Chondrocyte (in vitro differentiated cells): ENCODE data around the gene RRAS2. TPM values are rescaled to one million over a fixed set of nuclear protein-coding genes. Genes with fewer than 3 reads are reported as not detected.

Experiments used
- DNase-seq: peaks from one replicate; pipeline ENCODE4 v3.0.0; 2021; ENCODE audit warnings: mixed read lengths, low spot score
- H3K27ac Mint-ChIP-seq: one replicate; pipeline ENCODE4 v1.8.0; 2021; ENCODE audit warnings: mild to moderate bottlenecking, moderate library complexity, mixed read lengths; ENCODE audit not compliant: unreplicated experiment
- H3K27me3 Mint-ChIP-seq: 2 replicates; pipeline ENCODE4 v1.8.0; 2021; ENCODE audit warnings: low read depth, mixed read lengths
- H3K36me3 Mint-ChIP-seq: 2 replicates; pipeline ENCODE4 v1.8.0; 2021; ENCODE audit warnings: low read depth, mixed read lengths
- H3K4me1 Mint-ChIP-seq: 2 replicates; pipeline ENCODE4 v1.8.0; 2021; ENCODE audit warnings: low read depth, mild to moderate bottlenecking, mixed read lengths
- H3K4me3 Mint-ChIP-seq: one replicate; pipeline ENCODE4 v1.8.0; 2021; ENCODE audit warnings: mild to moderate bottlenecking, moderate library complexity, mixed read lengths; ENCODE audit not compliant: unreplicated experiment
- H3K9me3 Mint-ChIP-seq: 2 replicates; pipeline ENCODE4 v1.8.0; 2021; ENCODE audit warnings: low read depth, mixed read lengths
- total RNA-seq: library from RNA; stranded (reverse); gene quantifications from 3 replicates; pipeline ENCODE4 v1.2.1, GENCODE V29; 2021
- TF ChIP-seq, protein P1 (sequence below): fragments of 200-600 bp; sonication (generic); IDR thresholded peaks from 2 replicates; pipeline ENCODE4 v1.5.0; 2021; ENCODE audit warnings: antibody characterized with exemption, mild to moderate bottlenecking, moderate library complexity

The RRAS2 gene
- total RNA-seq, 1 donor from 2014 or later: 74.1 TPM

GRCh38 chr11:14228356-14228755 is 130.6 kb downstream of the RRAS2 start:
- H3K4me1 Mint-ChIP-seq: no peaks in the 10 kb centered on the region
- DNase-seq: no peak
- peaks cover 36% of the 10 kb centered on the region for H3K27me3 Mint-ChIP-seq
- H3K27ac Mint-ChIP-seq: no peak overlapping the region
- H3K36me3 Mint-ChIP-seq: no peaks in the 10 kb centered on the region
- peaks cover 3% of the 10 kb centered on the region for H3K9me3 Mint-ChIP-seq
- TF ChIP-seq, protein P1, sequence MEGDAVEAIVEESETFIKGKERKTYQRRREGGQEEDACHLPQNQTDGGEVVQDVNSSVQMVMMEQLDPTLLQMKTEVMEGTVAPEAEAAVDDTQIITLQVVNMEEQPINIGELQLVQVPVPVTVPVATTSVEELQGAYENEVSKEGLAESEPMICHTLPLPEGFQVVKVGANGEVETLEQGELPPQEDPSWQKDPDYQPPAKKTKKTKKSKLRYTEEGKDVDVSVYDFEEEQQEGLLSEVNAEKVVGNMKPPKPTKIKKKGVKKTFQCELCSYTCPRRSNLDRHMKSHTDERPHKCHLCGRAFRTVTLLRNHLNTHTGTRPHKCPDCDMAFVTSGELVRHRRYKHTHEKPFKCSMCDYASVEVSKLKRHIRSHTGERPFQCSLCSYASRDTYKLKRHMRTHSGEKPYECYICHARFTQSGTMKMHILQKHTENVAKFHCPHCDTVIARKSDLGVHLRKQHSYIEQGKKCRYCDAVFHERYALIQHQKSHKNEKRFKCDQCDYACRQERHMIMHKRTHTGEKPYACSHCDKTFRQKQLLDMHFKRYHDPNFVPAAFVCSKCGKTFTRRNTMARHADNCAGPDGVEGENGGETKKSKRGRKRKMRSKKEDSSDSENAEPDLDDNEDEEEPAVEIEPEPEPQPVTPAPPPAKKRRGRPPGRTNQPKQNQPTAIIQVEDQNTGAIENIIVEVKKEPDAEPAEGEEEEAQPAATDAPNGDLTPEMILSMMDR: no peak
- no peak overlapping the region for H3K4me3 Mint-ChIP-seq

Other genes with a start within 250 kb of the RRAS2 start
- 168 to 194 TPM (median 170 TPM) in 3 replicates for gene COPB1, start 140.6 kb upstream of the RRAS2 start, total RNA-seq
- gene PSMA1, start 161.2 kb upstream of the RRAS2 start, total RNA-seq: 122 to 163 TPM (median 124 TPM) in 3 replicates